Suprapubic skin (tissue), 2 donors: Measurements from ENCODE around the gene KNDC1.

ENCODE experiments used
- EP300 ChIP-seq: sonication (generic); formaldehyde crosslinking; IDR thresholded peaks from one replicate; pipeline ENCODE4 v1.6.1; 2017; ENCODE audit warnings: antibody characterized with exemption
- POLR2A ChIP-seq, 2 donors: fragments of 450-650 bp; IDR thresholded peaks; one replicate each; pipeline ENCODE4 v1.6.1; 2017; ENCODE audit warnings: antibody characterized with exemption in 2 of 2, mild to moderate bottlenecking in 2 of 2, moderate library complexity in 2 of 2

- TF ChIP-seq POLR2A (IDR thresholded peaks at IDR 0.05) (no peak), EP300 (no peak)
These were observed 43.7 kb downstream of the KNDC1 start for GRCh38 chr10:133203652-133204195.
